Small intestine (tissue), 7 donors: ENCODE data around the gene THAP10. TPM values are rescaled to one million over a fixed set of nuclear protein-coding genes. Genes with fewer than 3 reads are reported as not detected.

Experiments
- DNase-seq, 2 donors: peaks; one replicate each; pipeline versions ENCODE4 v3.0.0 to v3.0.0-alpha.2; 2013
- FAIRE-seq: peaks from 2 replicates; lab custom pipeline; 2012; peaks lifted over from hg19 to GRCh38; lab: Jason Lieb, UNC
- H3K27ac ChIP-seq, 3 donors: one replicate each; pipeline ENCODE4 v1.5.1; 2013; ENCODE audit warnings: low read length in 2 of 3, mild to moderate bottlenecking in 2 of 3, control low read depth in 1 of 3, inconsistent platforms in 1 of 3, low read depth in 1 of 3, moderate library complexity in 1 of 3
- H3K27me3 ChIP-seq, 3 donors: one replicate each; pipeline ENCODE4 v1.6.1; 2013; ENCODE audit warnings: low read length in 3 of 3, inconsistent platforms in 1 of 3; ENCODE audit not compliant: control insufficient read depth in 3 of 3, insufficient read depth in 3 of 3
- H3K36me3 ChIP-seq, 3 donors: one replicate each; pipeline ENCODE4 v1.6.1; 2013; ENCODE audit warnings: low read length in 3 of 3, inconsistent platforms in 1 of 3, low read depth in 1 of 3, mild to moderate bottlenecking in 1 of 3, moderate library complexity in 1 of 3; ENCODE audit not compliant: control insufficient read depth in 3 of 3, insufficient read depth in 2 of 3
- H3K4me1 ChIP-seq, 3 donors: one replicate each; pipeline ENCODE4 v1.6.1; 2013; ENCODE audit warnings: low read length in 2 of 3, inconsistent platforms in 1 of 3, low read depth in 1 of 3, mild to moderate bottlenecking in 1 of 3, moderate library complexity in 1 of 3; ENCODE audit not compliant: control insufficient read depth in 3 of 3, insufficient read depth in 2 of 3
- H3K4me3 ChIP-seq, 3 donors: one replicate each; pipeline ENCODE4 v1.5.1; 2013; ENCODE audit warnings: low read length in 3 of 3, control low read depth in 1 of 3, inconsistent platforms in 1 of 3, low read depth in 1 of 3, mild to moderate bottlenecking in 1 of 3, moderate library complexity in 1 of 3
- H3K9me3 ChIP-seq, 2 donors: one replicate each; pipeline ENCODE4 v1.6.1; 2013; ENCODE audit warnings: low read depth in 1 of 2, low read length in 1 of 2; ENCODE audit not compliant: control insufficient read depth in 2 of 2, insufficient read depth in 1 of 2
- WGBS, 3 donors: extraction: QIAGEN DNeasy Blood & Tissue Kit; methylation state at CpG; one replicate each; pipeline ENCODE4 v1.1.7; 2013; 5-methylcytosine and 5-hydroxymethylcytosine counted together
- polyA plus RNA-seq, 4 donors: library from polyadenylated mRNA; stranded (reverse) in 3 of 4; unstranded in 1 of 4; fragments of 200-250 nt in 3 of 4; fragments of 120-200 nt in 1 of 4; gene quantifications; one replicate each; pipeline versions ENCODE4 v1.2.1 to v1.2.3, GENCODE V29; 2013
- donor health status: healthy with polysubstance abuse.
- donor health status: control.
- donor health status: control.
- donor health status: Bipolar disorder and iron deficiency.
- donor health status: healthy.

Gene THAP10
- polyA plus RNA-seq, 4 donors, result 0.89 to 2.5 (median 1.8) TPM

GRCh38 chr15:70906842-70907241, 14.6 kb upstream of the THAP10 start:
- DNase-seq, result no peak
- Histone ChIP-seq H3K36me3 (no peaks in the 10 kb centered on the region), H3K9me3 (peaks cover 1 to 16% of the 10 kb centered on the region in 2 donors), H3K27ac (no peak overlapping the region), H3K27me3 (no peaks in the 10 kb centered on the region), H3K4me3 (no peak overlapping the region), H3K4me1 (peaks cover 0 to 6% (median 4%) of the 10 kb centered on the region in 3 donors)
- no peak for FAIRE-seq

- H3K4me1 ChIP-seq, result peaks cover 0 to 8% (median 4%) of the 10 kb centered on the region in 3 donors
- H3K27ac ChIP-seq, result peak overlapping the region in 1 of 3 donors; percentile 89
- H3K27me3 ChIP-seq, result no peaks in the 10 kb centered on the region
- peaks cover 0 to 3% of the 10 kb centered on the region in 2 donors for H3K9me3 ChIP-seq
- DNase-seq (peak; percentile 43 to 90), FAIRE-seq (no peak)
- H3K4me3 ChIP-seq, result no peak overlapping the region
- 13 to 66% (median 49%) methylated on average over 1 of the region's 1 CpG for WGBS, 3 donors
- no peaks in the 10 kb centered on the region for H3K36me3 ChIP-seq
Measured at GRCh38 chr15:70902107-70902506, 9.9 kb upstream of the THAP10 start.

GRCh38 chr15:70892912-70893560, 803 bp upstream of the THAP10 start:
- H3K9me3 ChIP-seq, result no peaks in the 10 kb centered on the region
- peak overlapping the region; percentile 37 to 76 (median 75) for H3K4me3 ChIP-seq
- peaks cover 0 to 7% (median 0%) of the 10 kb centered on the region in 3 donors for H3K4me1 ChIP-seq
- H3K27me3 ChIP-seq, result no peaks in the 10 kb centered on the region
- peak overlapping the region; percentile 15 to 85 (median 40) for H3K27ac ChIP-seq
- 3 to 7% (median 5%) methylated on average over 10 of the region's 10 CpGs for WGBS, 3 donors
- no peaks in the 10 kb centered on the region for H3K36me3 ChIP-seq
- no peak for FAIRE-seq
- peak in 1 of 2 donors; percentile 41 for DNase-seq

- 72 to 75% (median 72%) methylated on average over 2 of the region's 2 CpGs for whole genome bisulfite sequencing, 3 donors
- Histone ChIP-seq H3K27me3 (no peaks in the 10 kb centered on the region), H3K9me3 (no peaks in the 10 kb centered on the region), H3K4me1 (no peaks in the 10 kb centered on the region), H3K36me3 (no peaks in the 10 kb centered on the region), H3K27ac (no peak overlapping the region), H3K4me3 (no peak overlapping the region)
- no peak for DNase-seq
- no peak for FAIRE-seq
Measured at GRCh38 chr15:70882361-70882760, 9.9 kb downstream of the THAP10 start.

GRCh38 chr15:70880781-70881180, 11.5 kb downstream of the THAP10 start:
- no peak overlapping the region for H3K4me3 ChIP-seq
- H3K27me3 ChIP-seq, result no peaks in the 10 kb centered on the region
- H3K36me3 ChIP-seq, result no peaks in the 10 kb centered on the region
- H3K4me1 ChIP-seq, result no peaks in the 10 kb centered on the region
- H3K27ac ChIP-seq, result no peak overlapping the region
- no peaks in the 10 kb centered on the region for H3K9me3 ChIP-seq
- 81 to 89% (median 87%) methylated on average over 2 of the region's 2 CpGs for WGBS, 3 donors
- DNase-seq, result no peak
- no peak for FAIRE-seq

GRCh38 chr15:70879401-70879800, 12.8 kb downstream of the THAP10 start:
- WGBS, 3 donors, result 54 to 78% (median 70%) methylated on average over 2 of the region's 2 CpGs
- Histone ChIP-seq H3K27me3 (no peaks in the 10 kb centered on the region), H3K9me3 (no peaks in the 10 kb centered on the region), H3K4me3 (no peak overlapping the region), H3K4me1 (no peaks in the 10 kb centered on the region), H3K36me3 (no peaks in the 10 kb centered on the region), H3K27ac (no peak overlapping the region)
- DNase-seq (no peak), FAIRE-seq (no peak)

- H3K36me3 ChIP-seq, result no peaks in the 10 kb centered on the region
- no peak overlapping the region for H3K4me3 ChIP-seq
- FAIRE-seq (no peak), DNase-seq (no peak)
- no peaks in the 10 kb centered on the region for H3K9me3 ChIP-seq
- H3K27me3 ChIP-seq, result peaks cover 0 to 2% (median 0%) of the 10 kb centered on the region in 3 donors
- no peak overlapping the region for H3K27ac ChIP-seq
- 50 to 74% (median 62%) methylated on average over 2 of the region's 2 CpGs for WGBS, 3 donors
- H3K4me1 ChIP-seq, result no peaks in the 10 kb centered on the region
Measured at GRCh38 chr15:70876683-70877082, 15.6 kb downstream of the THAP10 start.

- peaks cover 0 to 2% (median 0%) of the 10 kb centered on the region in 3 donors for H3K27me3 ChIP-seq
- WGBS, 3 donors, result 66 to 71% (median 68%) methylated on average over 3 of the region's 3 CpGs
- H3K27ac ChIP-seq, result no peak overlapping the region
- H3K9me3 ChIP-seq, result no peaks in the 10 kb centered on the region
- H3K36me3 ChIP-seq, result no peaks in the 10 kb centered on the region
- FAIRE-seq (no peak), DNase-seq (no peak)
- H3K4me1 ChIP-seq, result no peaks in the 10 kb centered on the region
- no peak overlapping the region for H3K4me3 ChIP-seq
Measured at GRCh38 chr15:70876011-70876410, 16.2 kb downstream of the THAP10 start.
